ENCODE results near the gene TMEM60.

GRCh38 chr7:77799078-77799964, 1.1 kb upstream of the TMEM60 start:
- TF ChIP-seq CTCF (IDR thresholded peaks at IDR 0.05; ENCODE audit: control extremely low read depth in 1 of 3, insufficient read depth in 1 of 3, low read depth in 1 of 3, low read length in 3 of 3) (no peak), POLR2A (IDR thresholded peaks at IDR 0.05; ENCODE audit: control extremely low read depth in 1 of 2, low read depth in 2 of 2, low read length in 2 of 2) (peak in 1 of 2 experiments; percentile 13; a peak in 1 of 3 replicates), CREB1 (IDR thresholded peaks at IDR 0.05) (no peak), TAF1 (IDR thresholded peaks at IDR 0.05; ENCODE audit: low read depth, low read length) (no peak), GABPA (IDR thresholded peaks at IDR 0.05; ENCODE audit: borderline replicate concordance, insufficient read depth, low read length) (no peak), SUZ12 (IDR thresholded peaks at IDR 0.05; ENCODE audit: low read length) (no peak), SP1 (IDR thresholded peaks at IDR 0.05; ENCODE audit: low read depth, low read length) (no peak), POLR2AphosphoS5 (IDR thresholded peaks at IDR 0.05; ENCODE audit: low read depth, low read length) (no peak)
